H1 (cell line): ENCODE measurements around the gene BAIAP2. TPM values are rescaled to one million over a fixed set of nuclear protein-coding genes. Genes with fewer than 3 reads are reported as not detected.

Experiments
- CTCF ChIA-PET: fragments of 300-600 bp; sonication (Branson Sonifier 250); formaldehyde crosslinking; loops from one replicate; lab custom pipeline; 2021; ENCODE audit not compliant: partially characterized antibody; lab: Charles Lee
- POLR2A ChIA-PET: fragments of 300-600 bp; sonication (Branson Sonifier 250); formaldehyde crosslinking; loops from one replicate; lab custom pipeline; 2021; ENCODE audit warnings: inconsistent platforms; ENCODE audit not compliant: partially characterized antibody; lab: Charles Lee
- DNase-seq, 2 experiments: peaks; one replicate each; pipeline versions ENCODE4 v3.0.0 to v3.0.0-alpha.2; 2010 to 2022; ENCODE audit warnings: low spot score in 2 of 2, low read depth in 1 of 2, mixed read lengths in 1 of 2
- FAIRE-seq: peaks from 2 replicates; lab custom pipeline; 2011; peaks lifted over from hg19 to GRCh38; lab: Jason Lieb, UNC
- H2AFZ ChIP-seq: 2 replicates; pipeline ENCODE4 v1.8.1; 2012; ENCODE audit warnings: low read length, inconsistent platforms
- H2AK5ac ChIP-seq: 2 replicates; pipeline ENCODE4 v1.6.1; 2013; ENCODE audit warnings: low read depth, low read length
- H2BK120ac ChIP-seq: replicated peaks from 2 replicates; pipeline ENCODE3; 2013; ENCODE audit warnings: low read depth, low read length, inconsistent platforms
- H2BK12ac ChIP-seq: 2 replicates; pipeline ENCODE4 v1.6.1; 2013; ENCODE audit warnings: low read depth, low read length
- H2BK15ac ChIP-seq: 2 replicates; pipeline ENCODE4 v1.6.1; 2013; ENCODE audit warnings: low read length
- H2BK20ac ChIP-seq: 2 replicates; pipeline ENCODE4 v1.6.1; 2013; ENCODE audit warnings: low read length
- H2BK5ac ChIP-seq: 2 replicates; pipeline ENCODE4 v1.6.1; 2013; ENCODE audit warnings: low read depth, low read length
- H3K14ac ChIP-seq: 2 replicates; pipeline ENCODE4 v1.6.1; 2013; ENCODE audit warnings: inconsistent platforms; ENCODE audit not compliant: insufficient read length
- H3K18ac ChIP-seq: 2 replicates; pipeline ENCODE4 v1.6.1; 2013; ENCODE audit warnings: low read length; ENCODE audit errors: extremely low read depth
- H3K23ac ChIP-seq: 2 replicates; pipeline ENCODE4 v1.6.1; 2013; ENCODE audit warnings: inconsistent platforms; ENCODE audit not compliant: insufficient read length
- H3K23me2 ChIP-seq: 2 replicates; pipeline ENCODE4 v1.6.1; 2013; ENCODE audit warnings: low read depth, low read length
- H3K27ac ChIP-seq: 2 replicates; pipeline ENCODE4 v1.6.1; 2011; ENCODE audit warnings: low read depth, low read length, inconsistent platforms
- H3K27me3 ChIP-seq, 4 experiments: replicated peaks in 1 of 4; 1 replicate in 1 of 4; 2 replicates in 3 of 4; pipeline versions ENCODE4 v1.6.1 to v1.8.1; 2011 to 2013; ENCODE audit warnings: low read length in 3 of 4, mild to moderate bottlenecking in 3 of 4, inconsistent platforms in 2 of 4, mixed read lengths in 2 of 4, moderate library complexity in 1 of 4; ENCODE audit not compliant: control insufficient read depth in 3 of 4, insufficient read depth in 3 of 4; ENCODE audit errors: extremely low read depth in 1 of 4
- H3K36me3 ChIP-seq, 4 experiments: 2 replicates each; pipeline versions ENCODE4 v1.6.1 to v1.8.1; 2011 to 2013; ENCODE audit warnings: mild to moderate bottlenecking in 4 of 4, low read length in 3 of 4, moderate library complexity in 2 of 4, control low read depth in 1 of 4, inconsistent platforms in 1 of 4; ENCODE audit not compliant: insufficient read depth in 4 of 4, control insufficient read depth in 2 of 4
- H3K4ac ChIP-seq: replicated peaks from 2 replicates; pipeline ENCODE3; 2013; ENCODE audit warnings: low read length, low read depth, mixed read lengths, inconsistent platforms; ENCODE audit not compliant: insufficient read length
- H3K4me1 ChIP-seq, 4 experiments: replicated peaks in 1 of 4; 1 replicate in 1 of 4; 2 replicates in 3 of 4; pipeline versions ENCODE4 v1.6.1 to v1.8.1; 2011 to 2013; ENCODE audit warnings: low read length in 3 of 4, inconsistent platforms in 2 of 4, mixed read lengths in 1 of 4; ENCODE audit not compliant: insufficient read depth in 4 of 4, control insufficient read depth in 3 of 4
- H3K4me2 ChIP-seq, 2 experiments: 2 replicates each; pipeline versions ENCODE4 v1.6.1 to v1.8.1; 2011 to 2013; ENCODE audit warnings: low read depth in 2 of 2, low read length in 2 of 2, control low read depth in 1 of 2, inconsistent platforms in 1 of 2, mild to moderate bottlenecking in 1 of 2; ENCODE audit not compliant: insufficient read depth in 1 of 2
- H3K4me3 ChIP-seq, 4 experiments: fragments of 200-600, 300-600 bp in 1 of 4; sonication (generic), shearing (Covaris generic), sonication (Bioruptor Twin) in 1 of 4; 2 replicates each; pipeline versions ENCODE4 v1.5.1 to v1.8.1; 2011 to 2016; ENCODE audit warnings: low read length in 4 of 4, low read depth in 3 of 4, control low read depth in 2 of 4, inconsistent platforms in 2 of 4, mild to moderate bottlenecking in 2 of 4, mixed read lengths in 1 of 4, moderate library complexity in 1 of 4; ENCODE audit not compliant: insufficient read depth in 2 of 4; ENCODE audit errors: extremely low read depth in 1 of 4
- H3K56ac ChIP-seq: replicated peaks from 2 replicates; pipeline ENCODE3; 2013; ENCODE audit warnings: low read depth, mild to moderate bottlenecking, mixed read lengths, low read length, inconsistent platforms; ENCODE audit not compliant: insufficient read length
- H3K79me1 ChIP-seq: 2 replicates; pipeline ENCODE4 v1.6.1; 2013; ENCODE audit warnings: low read depth, low read length, control low read depth
- H3K79me2 ChIP-seq, 2 experiments: 2 replicates each; pipeline versions ENCODE4 v1.6.1 to v1.8.1; 2012 to 2013; ENCODE audit warnings: low read length in 2 of 2, mild to moderate bottlenecking in 2 of 2, inconsistent platforms in 1 of 2; ENCODE audit not compliant: insufficient read depth in 2 of 2, control insufficient read depth in 1 of 2
- H3K9ac ChIP-seq, 4 experiments: replicated peaks in 1 of 4; 1 replicate in 1 of 4; 2 replicates in 3 of 4; pipeline versions ENCODE4 v1.6.1 to v1.8.1; 2011 to 2013; ENCODE audit warnings: low read depth in 3 of 4, low read length in 3 of 4, control low read depth in 2 of 4, mild to moderate bottlenecking in 2 of 4, moderate library complexity in 2 of 4, inconsistent platforms in 1 of 4; ENCODE audit errors: extremely low read depth in 1 of 4
- H3K9me3 ChIP-seq, 2 experiments: 2 replicates each; pipeline versions ENCODE4 v1.6.1 to v1.8.1; 2012 to 2013; ENCODE audit warnings: mild to moderate bottlenecking in 2 of 2, moderate library complexity in 2 of 2, control low read depth in 1 of 2, inconsistent platforms in 1 of 2, low read depth in 1 of 2, low read length in 1 of 2, mixed read lengths in 1 of 2; ENCODE audit not compliant: insufficient read depth in 2 of 2
- H4K20me1 ChIP-seq, 2 experiments: replicated peaks in 1 of 2; 2 replicates each; pipeline versions ENCODE3 to v1.8.1; 2011 to 2013; ENCODE audit warnings: inconsistent platforms in 2 of 2, low read length in 2 of 2, mild to moderate bottlenecking in 1 of 2; ENCODE audit not compliant: insufficient read depth in 2 of 2, control insufficient read depth in 1 of 2
- H4K5ac ChIP-seq: 2 replicates; pipeline ENCODE4 v1.6.1; 2013; ENCODE audit warnings: low read length, low read depth, mixed read lengths, inconsistent platforms; ENCODE audit not compliant: insufficient read length
- H4K8ac ChIP-seq: 2 replicates; pipeline ENCODE4 v1.8.0; 2013; ENCODE audit warnings: mild to moderate bottlenecking, moderate library complexity, low read length, inconsistent platforms; ENCODE audit not compliant: insufficient read depth; ENCODE audit errors: extremely low read depth
- H4K91ac ChIP-seq: replicated peaks from 2 replicates; pipeline ENCODE3; 2013; ENCODE audit warnings: low read length, mixed read lengths, inconsistent platforms; ENCODE audit not compliant: insufficient read length
- ASH2L ChIP-seq: fragments of 200-600, 300-600 bp; sonication (generic); IDR thresholded peaks from one replicate; pipeline ENCODE4 v1.7.1; 2017; ENCODE audit warnings: low read length
- CTBP2 ChIP-seq: IDR thresholded peaks from 2 replicates; pipeline ENCODE4 v1.7.0; 2011; ENCODE audit warnings: borderline replicate concordance, mild to moderate bottlenecking, moderate library complexity, mixed read lengths, low read length; ENCODE audit not compliant: insufficient read depth, insufficient read length
- SIN3A ChIP-seq, 2 experiments: IDR thresholded peaks in 1 of 2; conservative IDR thresholded peaks in 1 of 2; 2 replicates each; pipeline ENCODE4 v1.6.1; 2011 to 2012; ENCODE audit warnings: low read length in 2 of 2, improper control_type of control experiment in 1 of 2, low read depth in 1 of 2, mild to moderate bottlenecking in 1 of 2
- SP4 ChIP-seq: IDR thresholded peaks from 2 replicates; pipeline ENCODE4 v1.6.1; 2012; ENCODE audit warnings: low read length, inconsistent platforms
- WGBS, 2 experiments: shearing (Covaris generic) in 1 of 2; methylation state at CpG; one replicate each; pipeline versions ENCODE4 v1.1.6 to v1.1.7; 2013 to 2015; ENCODE audit warnings: low lambda C conversion rate in 2 of 2, mixed read lengths in 2 of 2, inconsistent platforms in 1 of 2, low coverage in 1 of 2, missing lambda C conversion rate in 1 of 2; ENCODE audit not compliant: insufficient replicate concordance in 2 of 2, insufficient coverage in 1 of 2, insufficient read length in 1 of 2; ENCODE audit errors: extremely low coverage in 1 of 2, missing lambda C conversion rate in 1 of 2; 5-methylcytosine and 5-hydroxymethylcytosine counted together
- polyA plus RNA-seq, 7 experiments: library from polyadenylated mRNA; depleted of rRNA in 3 of 7; stranded (reverse) in 5 of 7; unstranded in 2 of 7; fragments of >200 nt in 5 of 7; fragments of 200-250 nt in 2 of 7; gene quantifications; 1 replicate in 5 of 7; 2 replicates in 1 of 7; 4 replicates in 1 of 7; pipeline versions ENCODE4 v1.2.1 to v1.2.3, GENCODE V29; 2011 to 2013; ENCODE audit warnings: missing spikeins in 2 of 7, mixed read lengths in 2 of 7
- total RNA-seq: library from RNA; stranded (reverse); fragmentation: NEBNext Ultra II Directional; extraction: Animal tissue kit (Norgen Biotek cat#: 25700); gene quantifications from 2 replicates; pipeline ENCODE4 v1.2.1, GENCODE V29; 2021

Gene BAIAP2
- total and polyA plus RNA-seq, 2 of the 8 experiments (the other 6 are each of a cell fraction or from before 2014, with no cell fraction given), result 10.0 to 22.8 TPM

DNA sequence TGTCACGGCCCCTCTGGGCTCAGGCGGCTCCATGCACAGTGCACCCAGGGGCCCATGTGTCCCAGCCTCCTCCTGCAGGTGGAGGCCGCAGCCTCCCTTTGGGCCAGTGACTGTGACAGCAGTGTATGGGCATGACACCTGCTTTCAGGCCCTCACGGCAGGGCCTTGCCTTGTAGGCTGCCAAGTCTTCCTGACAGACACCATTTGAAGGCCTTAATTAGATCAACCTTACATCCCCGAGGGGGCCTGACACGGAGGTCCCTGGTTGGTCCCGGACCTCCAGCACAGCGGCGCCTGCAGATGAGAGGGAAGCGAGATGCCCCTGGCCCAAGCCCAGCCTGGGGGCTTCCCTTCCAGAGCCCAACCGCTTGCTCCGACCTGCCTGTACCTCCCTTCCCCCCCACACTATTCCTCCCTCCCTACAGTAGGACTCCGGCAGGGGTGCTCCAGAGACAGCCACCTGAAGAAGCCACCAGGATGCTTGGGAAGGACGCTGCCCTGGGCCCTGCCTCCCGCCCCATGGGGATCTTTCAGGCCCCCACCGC is 31.9 kb downstream of the BAIAP2 start:
- no peak overlapping the region for H3K18ac ChIP-seq
- FAIRE-seq, result no peak
- no peak overlapping the region for H2BK120ac ChIP-seq
- no peak overlapping the region for H3K4me3 ChIP-seq
- H2BK5ac ChIP-seq, result no peak overlapping the region
- no peak overlapping the region for H3K23ac ChIP-seq
- DNase-seq, result no peak
- ChIA-PET POLR2A (interaction anchor here (1.4 kb wide), 1 partner anchor 32 kb away, joined by 4 read pairs; the partner anchor contains the start of gene BAIAP2), CTCF (interaction anchor here (1.0 to 1.7 kb wide), 4 partner anchors 19 to 35 kb away, joined by 3 to 7 read pairs (median 4); no protein-coding TSS in a partner anchor)
- no peak overlapping the region for H2BK12ac ChIP-seq
- H2BK20ac ChIP-seq, result no peak overlapping the region
- H2AK5ac ChIP-seq, result no peak overlapping the region
- no peak overlapping the region for H4K5ac ChIP-seq
- no peak overlapping the region for H4K91ac ChIP-seq
- 97% methylated on average over 12 of the region's 16 CpGs; no CpG with 5 or more reads in 1 of the 2 experiments for WGBS, 2 experiments
- no peak overlapping the region for H3K9ac ChIP-seq
- H3K4me1 ChIP-seq, result peaks cover 0 to 12% (median 5%) of the 10 kb centered on the region in 4 experiments; a peak in 4 of 7 replicates
- H3K9me3 ChIP-seq, result no peaks in the 10 kb centered on the region
- H4K8ac ChIP-seq, result peak overlapping the region; percentile 51; the same call in 1 of the 2 replicates
- no peak overlapping the region for H3K27ac ChIP-seq
- H3K27me3 ChIP-seq, result no peaks in the 10 kb centered on the region
- H2AFZ ChIP-seq, result no peak overlapping the region
- no peak overlapping the region for H3K14ac ChIP-seq
- TF ChIP-seq SIN3A (conservative IDR thresholded peaks at IDR 0.05 in 1 of 2, IDR thresholded peaks at IDR 0.05 in 1 of 2; ENCODE audit: low read depth in 1 of 2, low read length in 2 of 2) (no peak), ASH2L (no peak), SP4 (no peak), CTBP2 (no peak)
- TF ChIP-seq, all 59 proteins: peak for 0
- Histone ChIP-seq H3K36me3 (no peaks in the 10 kb centered on the region), H3K4ac (no peak overlapping the region), H3K4me2 (no peak overlapping the region), H3K56ac (no peak overlapping the region), H2BK15ac (no peak overlapping the region), H3K79me2 (no peaks in the 10 kb centered on the region), H3K79me1 (peaks cover 5% of the 10 kb centered on the region; the same call in 1 of the 2 replicates), H4K20me1 (peaks cover 2 to 4% of the 10 kb centered on the region in 2 experiments), H3K23me2 (no peaks in the 10 kb centered on the region)
